GM21515 (cell line): ENCODE measurements around the gene CARD11.

Source experiments
- ATAC-seq: cut with Tn5 transposase; IDR thresholded peaks from one replicate; pipeline ENCODE4 v1.9.1; 2021; ENCODE audit not compliant: unreplicated experiment

Gene CARD11

DNA sequence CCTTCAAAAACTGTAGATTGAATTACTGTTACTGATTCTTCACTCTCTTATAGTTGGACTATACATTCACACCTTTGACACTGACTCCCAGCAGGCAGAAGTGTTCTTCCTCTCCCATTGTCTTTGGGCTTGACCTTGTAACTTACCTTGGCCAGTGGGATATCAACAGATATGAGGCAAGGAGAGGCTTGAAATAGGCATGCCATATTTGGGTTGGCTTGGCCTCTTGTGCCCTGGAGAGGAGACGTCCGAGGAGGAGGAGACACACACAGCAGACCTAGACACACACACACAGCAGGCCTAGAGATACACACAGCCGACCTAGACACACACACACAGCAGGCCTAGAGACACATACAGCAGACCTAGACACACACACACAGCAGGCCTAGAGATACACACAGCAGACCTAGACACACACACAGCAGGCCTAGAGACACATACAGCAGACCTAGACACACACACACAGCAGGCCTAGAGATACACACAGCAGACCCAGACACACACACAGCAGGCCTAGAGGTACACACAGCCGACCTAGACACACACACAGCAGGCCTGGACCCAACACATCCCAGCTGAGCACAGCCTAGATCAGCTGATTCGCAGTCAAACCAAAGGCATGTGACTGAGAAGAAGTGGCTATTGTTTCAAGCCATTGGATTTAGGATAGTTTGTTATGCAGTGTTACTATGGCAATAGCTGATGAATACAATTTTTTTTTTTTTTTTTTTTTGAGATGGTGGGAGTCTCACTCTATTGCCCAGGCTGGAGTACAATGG lies 187.1 kb downstream of the CARD11 start:
- ATAC-seq, result no peak
